HCEC 1CT (cell line): ENCODE data around the gene VPS37B.
"Not testable (repeated sequence)": the region's sequence is repeated elsewhere in the genome, so short reads cannot be mapped to it uniquely, and the experiment has no call there.

Experiments
- DNase-seq: peaks from one replicate; pipeline ENCODE4 v3.0.0-alpha.2; 2017

The VPS37B gene

DNA sequence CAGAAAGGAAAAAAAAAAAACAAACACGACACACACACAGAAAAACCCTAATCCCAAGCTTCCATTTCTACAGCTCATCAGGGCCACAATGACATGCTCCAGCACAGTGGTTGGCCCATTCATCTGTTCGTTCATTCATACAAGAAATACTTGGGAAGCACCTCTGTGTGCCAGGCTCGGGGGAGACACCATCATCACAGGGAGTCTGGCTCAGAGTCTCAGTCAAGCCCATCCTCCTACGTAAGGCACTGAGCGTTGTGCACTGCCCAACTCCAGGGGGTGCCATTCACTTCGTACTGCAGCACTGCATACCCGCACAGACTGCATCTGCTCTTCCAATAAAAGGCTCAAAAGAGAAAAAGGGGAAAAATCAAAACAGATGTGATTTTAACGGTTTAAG is 15.3 kb downstream of the VPS37B start:
- DNase-seq, result peak; percentile 38

- DNase-seq, result no peak
Observed at GRCh38 chr12:122880155-122880667, 15.7 kb downstream of the VPS37B start.

GRCh38 chr12:122878780-122879612 is 16.9 kb downstream of the VPS37B start:
- DNase-seq, result no peak

DNA sequence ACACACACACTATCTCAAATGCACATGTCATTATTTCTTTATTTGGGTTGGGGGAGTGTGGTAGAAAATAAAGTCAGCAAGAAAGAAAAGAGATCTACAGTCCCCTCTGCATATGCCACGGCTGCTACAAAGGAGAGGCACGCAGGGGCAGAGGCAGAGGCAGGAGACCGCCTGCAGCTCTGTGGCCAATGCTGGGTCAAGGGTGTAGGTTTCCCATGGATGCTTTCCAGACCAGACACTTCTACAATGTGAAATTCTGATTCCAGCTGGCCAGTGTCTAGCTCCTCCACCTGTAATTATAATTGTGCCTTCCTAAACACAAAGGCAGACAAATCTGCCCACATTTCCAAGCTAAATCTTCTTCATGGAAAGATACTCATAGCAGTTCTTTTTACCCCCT is 19.2 kb downstream of the VPS37B start:
- DNase-seq, result no peak

GRCh38 chr12:122876281-122876680 is 19.6 kb downstream of the VPS37B start:
- DNase-seq, result not testable (repeated sequence)

- no peak for DNase-seq
Observed at GRCh38 chr12:122875590-122876220, 20.2 kb downstream of the VPS37B start.

- no peak for DNase-seq
Observed at GRCh38 chr12:122874081-122874480, 21.8 kb downstream of the VPS37B start.

DNA sequence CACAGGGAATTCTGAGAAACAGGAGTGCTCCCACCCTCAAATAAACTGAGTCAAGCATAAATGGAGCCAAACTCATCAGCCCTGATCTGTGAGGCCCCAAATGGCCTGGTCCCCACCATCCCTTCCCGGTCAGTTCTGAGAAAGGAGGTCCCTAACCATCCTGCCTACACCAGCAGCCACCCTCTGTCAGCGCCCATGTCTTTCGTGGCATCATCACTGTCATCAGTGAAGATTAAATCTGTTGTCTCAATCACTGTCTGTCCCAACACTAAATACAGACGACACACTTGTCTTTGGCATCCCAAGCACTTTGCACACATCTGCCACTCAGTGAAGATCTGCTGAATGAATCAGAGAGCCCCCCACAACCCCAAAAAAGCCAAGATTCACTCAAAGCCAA is 22.4 kb downstream of the VPS37B start:
- DNase-seq, result no peak

DNA sequence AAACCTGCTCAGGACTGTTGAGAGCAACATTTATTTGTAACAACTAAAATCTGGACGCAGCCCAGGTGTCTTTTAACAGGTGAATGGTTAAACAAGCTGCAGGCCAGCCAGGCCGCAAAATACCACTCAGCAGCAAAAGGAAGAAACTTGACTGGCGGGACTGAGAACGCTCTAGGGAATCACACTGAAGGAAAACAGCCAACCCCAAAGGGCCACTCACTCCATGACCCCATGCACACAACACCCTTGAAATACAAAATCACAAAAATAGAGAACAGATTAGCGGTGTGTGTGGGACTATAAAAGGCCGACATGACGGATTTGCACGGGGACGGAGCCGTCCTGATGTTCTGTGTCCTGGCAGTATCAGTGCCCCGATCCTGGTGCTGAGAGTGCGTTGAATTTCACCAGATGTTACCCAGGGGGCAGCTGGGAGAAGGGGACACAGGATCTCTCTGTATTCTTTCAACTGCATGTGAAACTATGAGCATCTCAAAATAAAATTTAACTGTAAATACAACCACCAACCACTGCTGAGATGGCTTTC is 23.0 kb downstream of the VPS37B start:
- no peak for DNase-seq

GRCh38 chr12:122871851-122872780 is 23.8 kb downstream of the VPS37B start:
- DNase-seq, result peak; percentile 56

DNA sequence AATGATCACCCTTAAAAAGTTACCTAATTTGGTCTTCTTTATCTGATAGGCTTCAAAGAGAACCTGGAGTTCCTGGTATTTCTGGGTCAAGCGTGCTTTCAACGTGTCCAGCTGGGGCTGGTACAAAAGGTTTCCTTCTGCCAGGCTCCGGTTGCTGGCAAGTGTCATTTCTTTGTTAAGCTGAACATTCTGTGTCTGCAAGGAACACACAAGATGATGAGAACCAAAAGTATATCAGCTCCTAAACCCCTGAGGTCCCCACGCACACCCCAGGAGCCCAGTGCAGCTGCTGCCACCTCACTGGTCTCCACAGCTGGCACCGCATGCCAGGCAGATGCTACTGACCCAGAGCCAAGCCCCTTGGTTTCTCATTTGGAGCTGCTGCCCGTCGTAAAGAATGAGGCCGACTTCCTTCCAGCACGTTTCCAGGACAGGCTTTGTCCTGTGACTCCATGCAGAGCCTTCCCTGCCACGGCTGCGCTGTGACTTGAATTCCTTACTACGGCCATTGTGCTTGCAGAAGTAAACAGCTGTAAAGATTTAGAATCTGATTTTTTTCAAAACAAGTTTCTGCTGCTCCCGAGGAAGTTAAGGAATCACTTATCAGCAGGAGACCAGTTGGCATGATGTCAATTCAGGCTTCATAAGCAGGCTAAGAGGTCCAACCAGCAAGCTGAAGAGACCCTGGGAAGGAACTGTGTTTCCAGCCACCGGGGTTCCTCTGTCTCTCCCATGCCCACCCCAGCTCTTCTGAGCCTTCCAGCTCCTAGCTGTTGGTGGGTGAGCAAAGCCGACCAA is 24.9 kb downstream of the VPS37B start:
- no peak for DNase-seq

DNA sequence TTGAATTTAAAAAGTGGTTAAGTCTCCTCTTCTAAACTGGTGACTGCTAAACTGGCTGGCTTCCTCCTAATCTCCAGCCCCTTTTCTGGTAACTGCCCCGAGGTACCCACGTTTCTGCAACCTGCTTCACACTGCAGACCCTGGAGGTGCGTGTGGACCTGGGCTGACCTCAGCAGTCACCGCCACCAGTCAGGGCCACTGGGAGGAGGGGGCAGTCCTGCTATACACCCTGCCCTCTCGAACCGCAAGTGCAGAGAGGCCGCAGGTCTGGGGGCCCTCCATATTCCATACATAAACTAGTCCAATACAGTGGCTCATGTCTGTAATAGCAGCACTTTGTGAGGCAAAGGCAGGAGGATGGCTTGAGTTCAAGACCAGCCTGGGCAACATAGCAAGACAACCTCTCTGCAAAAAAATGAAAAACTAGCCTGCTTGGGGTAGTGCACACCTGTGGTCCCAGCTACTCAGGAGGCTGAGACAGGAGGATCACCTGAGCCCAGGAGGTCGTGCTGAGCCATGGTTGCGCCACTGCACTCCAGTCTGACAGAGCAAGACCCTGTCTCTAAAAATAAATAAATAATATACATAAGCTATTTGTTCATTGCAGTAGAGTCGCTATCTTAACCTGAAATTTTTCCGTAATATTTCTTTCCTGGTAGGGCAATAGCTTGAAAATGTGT is 25.6 kb downstream of the VPS37B start:
- no peak for DNase-seq

- no peak for DNase-seq
Observed at GRCh38 chr12:122869207-122869973, 26.5 kb downstream of the VPS37B start.

- no peak for DNase-seq
Observed at GRCh38 chr12:122868471-122869177, 27.3 kb downstream of the VPS37B start.

- DNase-seq, result no peak
Observed at GRCh38 chr12:122867691-122868461, 28.0 kb downstream of the VPS37B start.

DNA sequence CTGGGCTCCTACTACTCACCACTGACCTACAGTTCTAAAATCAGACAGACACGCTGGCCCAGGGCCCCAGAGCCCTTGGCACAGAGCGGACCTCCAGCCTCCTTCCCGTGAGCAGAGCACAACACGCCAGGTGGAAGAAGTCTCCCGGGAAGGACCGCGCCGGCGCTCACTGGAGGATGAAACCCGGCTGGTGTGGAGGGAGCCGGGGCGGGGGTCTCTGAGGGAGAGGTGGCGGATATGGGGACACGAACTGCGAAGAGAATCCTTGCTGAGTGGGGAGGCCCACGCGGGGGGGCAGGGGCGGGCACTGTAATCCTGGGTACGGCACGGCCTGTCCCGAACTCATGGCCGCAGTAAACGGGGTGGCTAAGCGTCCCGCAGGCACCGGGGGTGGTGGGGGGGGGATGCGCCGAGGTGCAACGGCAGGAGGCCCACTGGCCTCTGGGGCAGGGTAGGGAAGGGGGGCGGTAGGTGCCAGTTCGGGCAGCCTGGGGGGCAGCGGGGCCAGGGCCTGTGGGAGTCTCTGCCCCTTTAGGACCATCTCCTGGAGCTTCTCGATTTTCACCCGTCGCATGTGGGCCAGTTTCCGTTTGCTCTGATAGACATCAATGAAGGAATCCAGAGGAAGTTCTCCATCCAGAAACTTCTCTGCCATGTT is 28.8 kb downstream of the VPS37B start:
- DNase-seq, result no peak

GRCh38 chr12:122866379-122866778 is 29.5 kb downstream of the VPS37B start:
- no peak for DNase-seq
